ENCODE data around the gene FRMD1. TPM values are rescaled to one million over a fixed set of nuclear protein-coding genes. Genes with fewer than 3 reads are reported as not detected.

Gene FRMD1
- total and polyA plus RNA-seq, 2 donors: 1.3 to 23.1 TPM

Other genes starting within 250 kb of the FRMD1 start
- gene KIF25, start 81.5 kb downstream of the FRMD1 start, total RNA-seq: 0.80 TPM
- 1.5 TPM for gene KIF25, start 81.5 kb downstream of the FRMD1 start, polyA plus RNA-seq
- 4.2 TPM for gene DACT2, start 240.6 kb upstream of the FRMD1 start, total RNA-seq
- 2.5 TPM for gene DACT2, start 240.6 kb upstream of the FRMD1 start, polyA plus RNA-seq